HL-60 (cell line): ENCODE results near the gene PRKCE.

Experiments
- POLR2AphosphoS5 ChIP-seq: IDR thresholded peaks from 2 replicates; pipeline ENCODE4 v1.6.1; 2012; ENCODE audit warnings: low read depth
- TF ChIP-seq, protein P1 (sequence below): IDR thresholded peaks from one replicate; pipeline ENCODE4 v1.5.1; 2011; ENCODE audit warnings: low read length, control low read depth, inconsistent platforms; ENCODE audit not compliant: insufficient read depth

DNA sequence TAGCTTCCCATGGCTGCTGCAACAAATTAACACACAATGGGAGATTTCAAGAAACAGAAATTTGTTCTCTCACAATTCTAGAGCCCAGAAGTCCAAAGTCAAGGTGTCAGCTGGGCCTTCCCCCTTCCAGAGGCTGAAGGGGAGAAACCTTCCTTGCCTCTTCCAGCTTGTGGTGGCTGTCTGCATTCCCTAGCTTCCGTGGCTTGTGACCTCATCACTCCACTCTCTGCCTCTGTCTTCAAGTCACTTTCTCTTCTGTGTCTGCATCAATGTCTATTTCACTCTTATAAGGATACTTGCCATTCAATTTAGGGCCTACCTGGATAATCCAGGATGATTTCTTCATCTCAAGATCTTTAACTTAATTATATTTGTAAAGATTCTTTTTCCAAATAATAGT lies 23.6 kb upstream of the PRKCE start:
- TF ChIP-seq, protein P1, sequence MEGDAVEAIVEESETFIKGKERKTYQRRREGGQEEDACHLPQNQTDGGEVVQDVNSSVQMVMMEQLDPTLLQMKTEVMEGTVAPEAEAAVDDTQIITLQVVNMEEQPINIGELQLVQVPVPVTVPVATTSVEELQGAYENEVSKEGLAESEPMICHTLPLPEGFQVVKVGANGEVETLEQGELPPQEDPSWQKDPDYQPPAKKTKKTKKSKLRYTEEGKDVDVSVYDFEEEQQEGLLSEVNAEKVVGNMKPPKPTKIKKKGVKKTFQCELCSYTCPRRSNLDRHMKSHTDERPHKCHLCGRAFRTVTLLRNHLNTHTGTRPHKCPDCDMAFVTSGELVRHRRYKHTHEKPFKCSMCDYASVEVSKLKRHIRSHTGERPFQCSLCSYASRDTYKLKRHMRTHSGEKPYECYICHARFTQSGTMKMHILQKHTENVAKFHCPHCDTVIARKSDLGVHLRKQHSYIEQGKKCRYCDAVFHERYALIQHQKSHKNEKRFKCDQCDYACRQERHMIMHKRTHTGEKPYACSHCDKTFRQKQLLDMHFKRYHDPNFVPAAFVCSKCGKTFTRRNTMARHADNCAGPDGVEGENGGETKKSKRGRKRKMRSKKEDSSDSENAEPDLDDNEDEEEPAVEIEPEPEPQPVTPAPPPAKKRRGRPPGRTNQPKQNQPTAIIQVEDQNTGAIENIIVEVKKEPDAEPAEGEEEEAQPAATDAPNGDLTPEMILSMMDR, result no peak
- no peak for TF ChIP-seq POLR2AphosphoS5
